ENCODE data around the gene RFX5.
"Not testable (repeated sequence)": the region's sequence is repeated elsewhere in the genome, so short reads cannot be mapped to it uniquely, and the experiment has no call there.

Gene RFX5

DNA sequence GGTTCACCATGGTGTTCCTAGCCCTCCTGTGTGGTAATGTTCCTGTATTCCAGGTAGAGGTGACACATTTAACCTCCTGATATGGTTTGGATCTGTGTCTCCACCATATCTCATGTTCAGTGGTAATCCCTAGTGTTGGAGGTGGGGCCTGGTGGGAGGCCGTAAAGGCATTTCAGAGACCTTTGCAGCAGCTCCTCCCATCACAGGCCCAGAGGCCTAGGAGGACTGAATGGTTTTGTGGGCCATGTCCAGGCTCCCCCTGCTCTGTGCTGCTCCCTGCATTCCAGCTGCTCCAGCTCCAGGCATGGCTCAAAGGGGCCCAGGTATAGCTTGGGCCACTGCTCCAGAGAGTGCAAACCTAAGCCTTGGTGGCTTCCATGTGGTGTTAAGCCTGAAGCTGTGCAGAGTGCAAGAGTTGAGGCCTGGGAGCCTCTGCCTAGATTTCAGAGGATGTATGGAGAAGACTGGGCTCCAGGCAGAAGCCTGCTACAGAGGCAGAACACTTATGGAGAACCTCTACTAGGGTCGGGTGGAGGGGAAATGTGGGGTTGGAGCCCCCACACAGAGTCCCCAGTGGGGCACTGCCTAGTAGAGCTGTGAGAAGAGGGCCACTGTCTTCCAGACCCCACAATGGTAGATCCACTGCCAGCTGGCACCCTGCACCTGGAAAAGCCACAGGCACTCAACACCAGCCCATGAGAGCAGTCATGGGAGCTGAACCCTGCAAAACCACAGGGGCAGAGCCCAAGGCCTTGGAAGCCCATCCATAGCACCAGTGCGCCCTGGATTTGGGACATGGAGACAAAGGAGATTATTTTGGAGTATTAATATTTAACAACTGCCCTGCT, 15.5 kb upstream of the RFX5 start:
- H3K9ac ChIP-seq, result no peak overlapping the region
- no peak overlapping the region for H3K4me3 ChIP-seq (ENCODE audit: low read depth, low read length)
- H3K36me3 ChIP-seq (ENCODE audit: control insufficient read depth, insufficient read depth, low read length), result no peaks in the 10 kb centered on the region
- H3K9me3 ChIP-seq (ENCODE audit: control insufficient read depth, low read length), result no peaks in the 10 kb centered on the region
- H3K4me2 ChIP-seq (ENCODE audit: low read length), result no peak overlapping the region
- H3K79me2 ChIP-seq, result no peaks in the 10 kb centered on the region
- H2AFZ ChIP-seq, result no peak overlapping the region
- TF ChIP-seq CTCF (IDR thresholded peaks at IDR 0.05), result no peak
- H3K27me3 ChIP-seq (ENCODE audit: control insufficient read depth, insufficient read depth, low read length), result no peaks in the 10 kb centered on the region
- H3K27ac ChIP-seq, result no peak overlapping the region
- no peaks in the 10 kb centered on the region for H3K4me1 ChIP-seq

- H3K9me3 ChIP-seq (ENCODE audit: control insufficient read depth, low read length), result no peaks in the 10 kb centered on the region
- H3K9ac ChIP-seq, result no peak overlapping the region
- no peak for TF ChIP-seq CTCF (IDR thresholded peaks at IDR 0.05)
- no peaks in the 10 kb centered on the region for H3K79me2 ChIP-seq
- no peaks in the 10 kb centered on the region for H3K4me1 ChIP-seq
- H3K36me3 ChIP-seq (ENCODE audit: control insufficient read depth, insufficient read depth, low read length), result no peaks in the 10 kb centered on the region
- no peak overlapping the region for H3K4me2 ChIP-seq (ENCODE audit: low read length)
- H2AFZ ChIP-seq, result no peak overlapping the region
- no peak overlapping the region for H3K4me3 ChIP-seq (ENCODE audit: low read depth, low read length)
- H3K27me3 ChIP-seq (ENCODE audit: control insufficient read depth, insufficient read depth, low read length), result no peaks in the 10 kb centered on the region
- H3K27ac ChIP-seq, result no peak overlapping the region
Observed at GRCh38 chr1:151361883-151362282, 14.8 kb upstream of the RFX5 start.

DNA sequence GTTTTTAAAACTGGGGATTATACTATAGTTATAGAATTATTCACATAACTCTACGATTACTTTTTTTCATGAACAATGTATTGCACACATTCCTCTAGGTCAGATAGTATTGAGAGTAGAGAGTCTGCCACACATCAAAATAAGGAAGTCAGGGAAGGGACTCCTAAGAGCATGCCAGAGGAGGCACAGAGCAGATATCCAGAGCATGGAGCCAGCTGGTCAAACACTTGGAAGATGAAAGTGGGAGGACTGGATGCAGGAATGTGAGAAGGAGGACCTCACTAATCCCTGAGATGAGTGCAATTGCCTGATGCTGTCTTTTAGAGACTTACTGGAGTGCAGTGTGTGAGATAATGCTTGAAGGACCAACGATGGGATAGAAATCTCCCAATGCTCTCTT, 9.6 kb upstream of the RFX5 start:
- no peak for TF ChIP-seq CTCF (IDR thresholded peaks at IDR 0.05)
- H3K4me3 ChIP-seq (ENCODE audit: low read depth, low read length), result no peak overlapping the region

GRCh38 chr1:151352021-151352718, 5.1 kb upstream of the RFX5 start:
- Histone ChIP-seq H3K4me1 (no peaks in the 10 kb centered on the region), H3K27ac (no peak overlapping the region), H3K36me3 (ENCODE audit: control insufficient read depth, insufficient read depth, low read length) (no peaks in the 10 kb centered on the region), H3K9ac (no peak overlapping the region), H3K27me3 (ENCODE audit: control insufficient read depth, insufficient read depth, low read length) (no peaks in the 10 kb centered on the region), H3K4me2 (ENCODE audit: low read length) (no peak overlapping the region), H3K79me2 (no peaks in the 10 kb centered on the region), H2AFZ (no peak overlapping the region), H3K4me3 (ENCODE audit: low read depth, low read length) (no peak overlapping the region), H3K9me3 (ENCODE audit: control insufficient read depth, low read length) (no peaks in the 10 kb centered on the region)
- no peak for TF ChIP-seq CTCF (IDR thresholded peaks at IDR 0.05)

More for the DNA sequence above, 9.6 kb upstream of the RFX5 start:
- Histone ChIP-seq H3K9me3 (ENCODE audit: control insufficient read depth, low read length) (no peaks in the 10 kb centered on the region), H3K9ac (no peak overlapping the region), H3K4me2 (ENCODE audit: low read length) (no peak overlapping the region), H3K36me3 (ENCODE audit: control insufficient read depth, insufficient read depth, low read length) (no peaks in the 10 kb centered on the region), H3K79me2 (no peaks in the 10 kb centered on the region), H2AFZ (no peak overlapping the region), H3K4me1 (no peaks in the 10 kb centered on the region), H3K27me3 (ENCODE audit: control insufficient read depth, insufficient read depth, low read length) (no peaks in the 10 kb centered on the region), H3K27ac (no peak overlapping the region)

DNA sequence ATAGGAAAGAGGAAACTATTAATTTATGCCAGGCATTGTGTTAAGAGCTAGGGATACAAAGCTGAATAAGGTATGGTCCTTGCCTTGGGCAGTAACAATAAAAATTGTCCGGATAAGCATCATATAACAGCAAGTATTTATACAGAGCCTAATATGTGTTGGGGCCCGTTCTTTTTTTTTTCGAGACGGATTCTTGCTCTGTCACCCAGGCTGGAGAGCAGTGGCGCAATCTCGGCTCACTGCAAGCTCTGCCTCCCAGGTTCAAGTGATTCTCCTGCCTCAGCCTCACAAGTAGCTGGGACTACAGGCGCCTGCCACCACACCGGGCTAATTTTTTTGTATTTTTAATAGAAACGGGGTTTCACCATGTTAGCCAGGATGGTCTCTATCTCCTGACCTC, 3.3 kb upstream of the RFX5 start:
- not testable (repeated sequence) for H3K27ac ChIP-seq

More for the DNA sequence above, 3.3 kb upstream of the RFX5 start:
- H3K9ac ChIP-seq; H3K4me2 ChIP-seq (ENCODE audit: low read length); H3K4me3 ChIP-seq (ENCODE audit: low read depth, low read length); H3K9me3 ChIP-seq (ENCODE audit: control insufficient read depth, low read length); H3K27me3 ChIP-seq (ENCODE audit: control insufficient read depth, insufficient read depth, low read length); H3K4me1 ChIP-seq; H3K36me3 ChIP-seq (ENCODE audit: control insufficient read depth, insufficient read depth, low read length); H3K79me2 ChIP-seq; H2AFZ ChIP-seq: not testable (repeated sequence)

All from parathyroid adenoma (tissue), 2 donors.